Measurements from ENCODE around the gene B9D1.

- no peak for TF ChIP-seq CTCF (IDR thresholded peaks at IDR 0.05; ENCODE audit: low read depth, low read length, poor library complexity, severe bottlenecking)
- no peak for TF ChIP-seq EZH2phosphoT487 (IDR thresholded peaks at IDR 0.05; ENCODE audit: borderline replicate concordance, low read length)
These were observed 2.7 kb downstream of the B9D1 start for GRCh38 chr17:19359856-19360255.
